Right ventricle myocardium superior (tissue), 1 donor: ENCODE results near the gene OR14I1. TPM values are rescaled to one million over a fixed set of nuclear protein-coding genes. Genes with fewer than 3 reads are reported as not detected.

Experiments used
- ATAC-seq: fragments of 200-7000 bp; cut with Tn5 transposase; one replicate; pipeline ENCODE4 v1.9.1; 2020; ENCODE audit warnings: mild to moderate bottlenecking; ENCODE audit not compliant: poor library complexity
- DNase-seq: peaks from one replicate; pipeline ENCODE4 v3.0.0-alpha.2; 2020
- intact Hi-C: fragments of 100-400 bp; cut with DNase I; formaldehyde crosslinking; loops from one replicate; pipeline ENCODE4 v1.11.2; 2022
- long read RNA-seq: library from polyadenylated mRNA; unstranded; transcript quantifications from one replicate; pipeline ENCODE4 v2.0.0, GENCODE V29; 2021
- total RNA-seq: library from RNA; stranded (reverse); fragmentation: NEBNext Ultra II Directional; extraction: Animal tissue kit (Norgen Biotek cat#: 25700); gene quantifications from one replicate; pipeline ENCODE4 v1.2.1, GENCODE V29; 2021
- donor health status: DM: no; HTN: yes; CAD: no; lungs with severe emphysema.

The OR14I1 gene
- not detected for total RNA-seq
- long read RNA-seq, result 0 reads

DNA sequence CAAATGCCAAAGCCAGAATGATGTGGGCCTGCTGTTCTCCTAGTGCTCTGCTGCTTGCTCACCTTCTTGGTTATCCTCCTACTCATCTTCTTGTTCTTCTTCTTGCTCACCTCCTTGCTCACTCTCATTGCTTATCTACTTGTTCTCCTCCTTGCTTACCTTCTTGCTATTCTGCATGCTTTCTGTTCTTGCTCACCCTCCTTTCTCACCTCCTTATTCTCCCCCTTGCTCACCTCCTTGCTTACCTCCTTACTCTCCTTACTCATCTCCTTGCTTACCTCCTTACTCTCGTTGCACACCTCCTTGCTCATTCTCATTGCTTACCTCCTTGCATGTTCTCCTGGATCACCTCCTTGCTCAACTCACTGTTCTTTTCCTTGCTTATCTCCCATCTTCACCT is at the start of gene OR14I1:
OR14I1 (minus strand) TSS at position 53 of the 400 bp plus-strand sequence.
- no peak for DNase-seq
- ATAC-seq, result no peak
- intact Hi-C loops, result no loop called here

DNA sequence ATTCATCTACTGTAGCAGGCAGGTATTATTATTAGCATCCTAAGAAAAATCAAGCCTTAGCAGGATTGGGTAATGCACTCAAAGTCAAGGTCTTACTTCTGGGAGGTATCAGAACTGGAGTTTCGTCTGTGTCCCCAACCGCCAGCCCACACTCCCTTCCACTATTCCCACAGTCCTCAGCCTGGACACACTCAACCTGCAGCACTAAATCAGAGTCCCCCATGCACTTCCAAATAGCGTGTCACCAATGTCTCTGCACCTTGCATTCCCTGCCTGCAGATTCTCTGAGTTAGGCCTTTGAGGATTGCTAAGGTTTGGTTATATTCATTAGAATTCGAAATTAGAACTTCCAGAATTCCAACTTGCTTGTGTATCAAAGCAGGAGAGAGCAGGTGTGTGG is 49.1 kb upstream of the OR14I1 start:
- ATAC-seq (no peak), DNase-seq (no peak)
- intact Hi-C loops, result no loop called here

DNA sequence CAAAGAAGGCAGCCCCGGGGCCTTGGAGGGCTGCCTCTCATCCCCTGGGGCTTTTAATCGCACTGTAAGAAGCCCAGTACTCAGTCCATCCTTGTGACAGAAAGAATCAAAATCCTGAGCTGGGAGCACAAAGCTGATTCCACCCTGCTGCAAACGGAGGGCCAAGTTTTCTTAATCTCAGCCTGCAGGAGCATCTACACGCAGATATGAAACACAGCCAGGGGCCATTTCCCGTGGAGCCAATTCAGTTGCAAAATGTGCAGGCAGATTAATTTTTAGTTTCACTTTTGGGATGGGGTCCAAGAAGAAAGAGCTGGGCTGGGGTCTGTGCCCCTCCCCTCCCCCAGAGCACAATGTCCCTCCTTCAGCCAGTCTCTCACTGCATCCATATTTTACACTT is 48.6 kb upstream of the OR14I1 start:
- intact Hi-C loops, result no loop called here
- no peak for ATAC-seq
- no peak for DNase-seq

DNA sequence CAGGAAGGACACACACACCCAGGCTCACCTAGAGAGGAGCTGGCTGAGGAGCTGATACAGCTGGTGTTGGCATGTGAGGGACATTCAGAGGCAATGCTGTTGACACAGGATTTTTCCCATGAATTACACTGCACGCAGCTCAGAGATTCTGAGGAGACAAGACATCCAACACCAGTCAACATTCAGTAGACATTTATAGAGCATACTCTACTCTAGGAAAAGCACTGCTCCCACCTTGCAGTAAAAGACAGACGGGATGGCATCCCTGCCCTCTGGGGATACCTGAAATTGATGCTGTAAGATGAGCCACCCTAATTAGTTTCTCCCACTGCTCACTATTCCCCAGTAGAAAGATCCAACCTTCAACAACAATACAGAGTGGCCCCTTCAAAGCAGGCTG is 47.9 kb upstream of the OR14I1 start:
- ATAC-seq (no peak), DNase-seq (no peak)
- intact Hi-C loops, result no loop called here

DNA sequence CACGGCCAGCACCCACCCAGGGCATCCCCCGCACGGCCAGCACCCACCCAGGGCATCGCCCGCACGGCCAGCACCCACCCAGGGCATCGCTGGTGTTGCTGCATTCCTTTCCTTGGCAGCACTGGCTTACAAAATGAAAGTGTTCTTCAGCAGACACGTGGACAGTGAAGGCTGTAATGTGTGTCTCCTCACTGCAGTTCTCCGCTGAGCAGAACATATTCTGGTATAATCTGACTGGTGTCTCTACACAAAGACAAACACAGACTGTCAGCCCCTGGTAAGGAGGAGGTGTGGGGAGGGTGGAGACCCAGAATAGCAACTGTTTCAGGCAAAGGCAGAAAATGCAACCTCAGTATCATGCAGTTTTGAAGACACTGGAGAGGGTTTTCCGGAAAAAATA is 45.6 kb upstream of the OR14I1 start:
- ATAC-seq (no peak), DNase-seq (no peak)
- intact Hi-C loops, result no loop called here

DNA sequence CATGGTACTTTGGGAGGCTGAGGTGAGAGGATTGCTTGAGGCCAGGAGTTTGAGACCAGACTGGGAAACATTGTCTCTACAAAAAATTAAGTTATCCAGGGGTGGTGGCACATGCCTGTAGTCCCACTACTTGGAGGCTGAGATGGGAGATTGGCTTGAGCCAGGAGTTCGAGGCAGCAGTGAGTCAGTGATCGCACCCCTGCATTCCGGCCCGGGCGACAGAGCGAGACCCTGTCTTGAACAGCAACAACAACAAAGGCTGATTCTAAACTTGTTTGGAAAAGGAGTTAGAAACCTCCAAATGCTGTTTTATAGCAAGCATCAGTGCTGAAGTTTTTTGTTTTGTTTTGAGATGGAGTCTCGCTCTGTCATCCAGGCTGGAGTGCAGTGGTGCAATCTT is 38.3 kb upstream of the OR14I1 start:
- no peak for DNase-seq
- intact Hi-C loops, result no loop called here
- ATAC-seq, result no peak

DNA sequence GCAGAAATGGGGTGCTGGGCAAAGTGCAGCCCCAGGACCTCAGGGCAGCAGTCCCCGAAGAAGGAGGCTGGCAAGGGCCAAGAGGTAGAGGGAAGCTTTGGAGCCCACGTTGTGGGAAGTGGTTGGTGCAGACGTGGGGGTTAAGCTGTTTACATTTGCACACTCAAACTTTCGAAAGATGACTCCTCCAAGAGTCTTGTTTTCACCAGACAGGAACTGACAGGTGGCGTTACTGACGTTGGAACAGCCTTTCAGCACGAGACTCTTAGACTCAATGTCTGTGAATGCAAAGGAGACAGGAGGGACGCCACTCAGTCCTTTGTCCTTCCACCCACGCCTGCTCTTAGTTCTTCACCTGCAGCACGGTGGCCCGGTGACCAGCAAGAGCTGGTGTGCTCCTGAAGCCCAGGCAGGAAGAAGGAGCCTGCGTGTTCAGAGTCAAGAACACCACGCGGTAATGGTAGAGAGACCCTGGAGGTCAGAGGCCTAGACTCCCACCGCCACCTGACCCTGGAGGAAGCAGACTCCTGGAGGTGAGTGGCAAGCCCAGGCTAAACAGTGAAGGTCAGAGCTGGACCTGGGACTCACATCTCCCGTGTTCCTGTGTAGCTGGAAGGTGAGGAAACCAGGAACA is 37.1 kb upstream of the OR14I1 start:
- ATAC-seq (no peak), DNase-seq (no peak)
- intact Hi-C loops, result no loop called here

DNA sequence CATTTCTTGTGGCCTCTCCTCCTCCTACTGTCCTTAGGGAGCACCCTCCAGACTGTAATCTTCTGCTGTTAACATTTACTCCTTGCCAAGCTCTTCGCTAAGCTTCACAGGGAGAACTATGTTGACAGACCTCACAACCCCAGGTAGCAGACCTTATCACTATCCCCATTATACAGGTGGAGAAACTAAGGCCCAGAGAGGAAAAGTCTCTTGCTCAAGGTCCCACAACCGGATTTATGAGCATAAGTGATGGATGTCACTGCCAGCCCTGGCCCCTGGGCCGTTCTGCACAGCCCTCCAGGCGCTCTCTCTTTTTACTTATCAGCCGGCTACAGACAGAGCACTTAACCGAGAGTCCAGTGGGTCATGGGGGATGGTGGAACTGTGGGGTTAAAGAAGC is 34.9 kb upstream of the OR14I1 start:
- DNase-seq, result no peak
- no peak for ATAC-seq
- intact Hi-C loops, result no loop called here

DNA sequence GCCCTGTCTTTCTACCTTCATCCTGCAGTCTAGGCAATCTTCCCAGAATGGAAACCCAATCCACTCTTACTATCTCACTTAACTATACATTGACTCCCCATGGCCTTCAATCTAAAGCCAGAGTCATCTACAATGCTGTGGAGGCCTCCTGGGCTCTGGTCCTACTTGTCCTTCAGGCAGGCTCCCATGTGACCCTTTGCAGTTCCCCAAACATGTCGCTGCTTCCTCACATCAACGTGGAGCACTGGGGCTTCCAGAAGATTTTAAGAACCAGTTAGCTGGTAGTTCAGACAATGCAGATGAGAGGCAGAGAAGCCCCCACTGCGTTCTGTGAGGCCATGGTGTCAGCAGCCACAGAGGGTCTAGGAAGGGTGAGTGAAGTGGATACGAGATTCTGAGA is 34.4 kb upstream of the OR14I1 start:
- intact Hi-C loops, result no loop called here
- no peak for DNase-seq
- ATAC-seq, result no peak

DNA sequence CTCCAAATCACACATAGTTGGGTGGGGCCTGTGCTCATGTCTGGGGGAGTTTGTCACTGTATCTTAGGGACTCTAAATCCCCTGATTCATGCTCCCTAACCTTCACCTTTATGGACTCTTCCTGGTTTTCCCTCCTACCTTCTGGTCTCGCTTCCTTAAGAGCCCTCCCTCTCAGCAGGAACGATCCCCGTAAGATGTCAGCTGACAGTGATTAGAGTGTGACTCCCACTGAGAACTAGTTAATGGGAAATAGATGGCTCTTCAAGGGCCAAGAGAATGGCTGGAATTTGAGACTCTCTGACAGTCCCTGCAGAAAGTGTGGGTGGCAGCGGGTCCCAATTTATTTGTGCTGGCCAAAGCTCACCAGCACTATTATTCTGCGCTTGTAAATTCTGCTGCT is 31.0 kb upstream of the OR14I1 start:
- intact Hi-C loops, result no loop called here
- ATAC-seq, result no peak

DNA sequence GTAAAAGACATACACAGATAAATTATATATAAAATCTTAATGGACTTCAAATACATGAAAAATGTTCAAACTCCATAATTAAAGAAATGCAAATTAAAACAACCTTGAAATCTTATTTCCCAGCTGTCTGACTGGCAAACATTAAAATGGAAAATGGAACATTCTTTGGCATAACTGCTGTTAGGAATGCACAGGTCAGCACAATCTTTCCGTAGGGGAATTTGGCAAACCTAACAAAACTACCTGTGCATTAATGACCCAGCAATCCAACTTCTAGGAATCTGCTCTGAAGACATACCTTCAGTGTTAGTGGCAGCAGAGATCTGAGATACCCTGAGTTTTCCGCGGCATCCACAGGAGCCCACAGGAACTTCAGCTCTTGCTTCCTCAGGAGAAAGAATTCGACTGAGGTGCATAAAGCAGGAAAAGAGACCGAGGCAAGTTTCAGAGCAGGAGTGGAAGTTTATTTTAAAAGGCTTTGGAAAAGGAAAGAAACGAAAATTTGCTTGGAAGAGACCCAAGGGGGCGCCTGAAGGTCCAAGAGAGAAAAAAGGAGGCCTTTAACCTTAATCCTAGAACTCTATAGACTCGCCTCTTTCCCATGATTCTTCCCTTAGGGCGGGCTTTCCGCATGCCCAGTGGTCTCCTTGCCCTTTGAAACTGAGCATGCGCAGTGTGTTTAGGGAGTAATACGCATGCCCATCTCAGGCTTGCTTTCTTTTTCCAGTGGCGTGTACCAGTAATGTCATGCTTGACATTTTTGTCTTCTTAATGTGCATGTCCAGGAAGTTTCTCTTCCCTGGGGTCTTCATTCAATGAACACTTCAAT is 28.2 kb upstream of the OR14I1 start:
- DNase-seq, result no peak
- intact Hi-C loops, result no loop called here
- no peak for ATAC-seq

More for the DNA sequence above, 31.0 kb upstream of the OR14I1 start:
- no peak for DNase-seq

DNA sequence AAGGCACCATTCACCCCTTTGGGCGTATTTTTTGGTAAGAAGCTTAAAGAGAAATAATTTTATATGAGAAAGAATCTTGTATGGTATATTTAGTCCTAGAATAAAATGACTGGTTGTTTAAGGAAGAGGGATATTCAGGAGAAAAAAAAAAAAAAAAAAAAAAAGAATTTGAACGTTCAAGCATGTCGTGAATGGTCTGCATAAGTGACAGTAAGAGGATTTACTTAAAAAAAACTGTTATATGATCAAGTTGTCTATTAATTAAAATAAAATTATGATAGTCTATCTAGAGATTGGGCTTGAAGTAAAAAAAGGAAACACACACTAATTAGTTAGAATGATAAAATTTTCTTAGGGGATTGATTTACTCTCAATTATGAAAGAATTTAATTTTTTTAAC is 11.7 kb upstream of the OR14I1 start:
- intact Hi-C loops, result no loop called here
- DNase-seq (no peak), ATAC-seq (no peak)

DNA sequence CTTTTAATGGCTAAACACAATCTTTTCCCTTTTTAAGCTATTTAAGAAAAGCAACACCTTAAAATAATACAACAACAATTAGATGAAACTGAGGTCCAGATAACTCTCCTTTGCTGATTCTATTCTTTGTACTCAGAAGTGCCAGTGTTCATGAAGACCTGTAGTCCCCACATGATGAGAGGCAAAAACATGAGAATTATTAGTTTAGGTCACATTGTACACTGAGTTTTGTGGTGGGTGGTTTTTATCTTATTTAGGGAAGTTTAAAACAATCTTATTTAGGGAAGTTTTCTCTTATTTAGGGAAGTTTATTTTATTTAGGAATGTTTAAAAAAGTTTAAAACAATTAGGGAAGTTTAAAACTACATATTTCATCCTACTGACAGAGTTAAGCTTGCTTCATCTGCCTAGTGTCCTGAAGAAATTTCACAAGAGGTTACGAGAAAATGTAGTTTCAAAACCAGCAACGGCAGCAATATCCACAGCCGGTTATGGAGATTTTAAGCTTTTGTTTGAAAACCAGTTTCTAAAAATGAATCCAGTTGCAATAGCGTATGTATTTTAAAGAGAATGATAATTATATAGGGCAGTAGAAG is 7.8 kb upstream of the OR14I1 start:
- ATAC-seq (peak; percentile 38), DNase-seq (no peak)
- intact Hi-C loops, result no loop called here

DNA sequence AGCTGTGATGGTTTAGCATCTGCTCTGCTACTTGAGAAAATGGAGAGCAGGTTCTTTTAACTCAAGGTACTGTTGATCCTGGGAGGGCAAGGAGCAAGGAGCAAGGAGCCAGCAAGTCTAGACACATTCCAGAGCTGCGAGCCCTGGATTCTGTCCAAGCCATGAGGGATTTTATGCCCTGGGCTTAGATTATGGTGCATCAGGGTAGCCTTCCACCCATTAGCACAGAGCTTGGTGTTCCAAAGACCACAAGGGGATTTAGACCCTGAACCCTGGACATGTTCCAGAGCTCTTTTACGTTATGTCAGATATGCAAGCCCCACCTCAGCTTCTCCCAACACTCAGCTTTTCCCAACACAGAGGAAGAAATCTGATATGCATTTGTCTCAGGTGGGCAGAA is 2.0 kb upstream of the OR14I1 start:
- intact Hi-C loops, result no loop called here
- ATAC-seq (no peak), DNase-seq (no peak)

DNA sequence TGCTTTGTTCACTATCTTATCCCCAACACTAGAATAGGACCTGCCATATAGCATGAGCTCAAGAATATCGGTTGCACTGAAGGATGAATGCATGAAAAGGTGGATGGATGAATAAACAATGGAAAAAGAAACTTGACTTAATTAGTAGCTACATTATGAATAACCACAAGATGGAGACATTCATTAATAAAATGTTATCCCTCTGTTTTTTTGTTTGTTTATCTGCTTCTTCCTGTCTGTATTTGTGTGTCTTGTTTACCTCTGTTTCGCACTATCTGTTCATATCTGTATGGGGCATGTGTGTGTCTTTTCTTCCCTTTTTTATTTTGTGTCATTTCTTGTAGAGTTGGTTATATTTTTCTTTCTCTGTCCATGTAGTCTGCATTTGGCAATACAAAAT is 1.1 kb upstream of the OR14I1 start:
- no peak for DNase-seq
- intact Hi-C loops, result no loop called here
- ATAC-seq, result no peak

DNA sequence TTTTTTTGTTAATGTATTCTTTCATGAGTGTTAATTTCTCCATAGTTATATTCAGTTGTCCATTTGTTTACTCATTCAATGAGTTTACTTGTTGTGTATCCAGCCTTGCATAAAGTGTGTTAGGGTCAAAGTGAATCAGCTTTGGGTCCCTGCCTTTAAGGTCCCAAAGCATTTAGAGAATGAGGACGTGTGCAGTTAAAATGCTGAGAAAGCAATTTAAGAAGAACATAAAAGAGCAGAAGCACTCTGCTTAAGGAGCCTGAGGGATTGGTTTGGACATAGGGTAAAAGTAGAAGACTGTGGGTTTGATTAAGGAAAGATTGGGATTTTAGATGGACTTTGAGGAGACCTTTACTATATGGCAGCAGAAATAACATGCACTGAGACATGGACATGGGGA is 3.5 kb downstream of the OR14I1 start:
- ATAC-seq (no peak), DNase-seq (no peak)
- intact Hi-C loops, result no loop called here

DNA sequence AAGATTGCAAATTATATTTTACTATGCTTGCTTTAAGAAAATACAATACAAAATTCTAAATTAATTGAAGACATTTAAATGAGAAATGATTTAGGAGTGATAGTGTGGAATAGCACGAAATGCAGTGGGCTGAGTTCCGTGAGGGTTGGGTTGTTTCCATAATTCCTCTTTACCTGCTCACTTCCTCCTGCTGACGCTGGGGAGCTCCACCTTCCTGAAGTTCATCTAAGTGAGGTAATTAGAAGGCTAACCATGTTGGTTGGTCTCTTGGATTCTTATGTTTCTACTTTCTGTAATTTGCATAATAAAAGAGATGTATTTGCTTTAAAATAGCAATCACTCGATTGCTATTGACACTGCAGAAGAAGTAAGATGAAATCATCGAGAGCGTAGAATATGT is 4.7 kb downstream of the OR14I1 start:
- ATAC-seq (no peak), DNase-seq (no peak)
- intact Hi-C loops, result no loop called here

DNA sequence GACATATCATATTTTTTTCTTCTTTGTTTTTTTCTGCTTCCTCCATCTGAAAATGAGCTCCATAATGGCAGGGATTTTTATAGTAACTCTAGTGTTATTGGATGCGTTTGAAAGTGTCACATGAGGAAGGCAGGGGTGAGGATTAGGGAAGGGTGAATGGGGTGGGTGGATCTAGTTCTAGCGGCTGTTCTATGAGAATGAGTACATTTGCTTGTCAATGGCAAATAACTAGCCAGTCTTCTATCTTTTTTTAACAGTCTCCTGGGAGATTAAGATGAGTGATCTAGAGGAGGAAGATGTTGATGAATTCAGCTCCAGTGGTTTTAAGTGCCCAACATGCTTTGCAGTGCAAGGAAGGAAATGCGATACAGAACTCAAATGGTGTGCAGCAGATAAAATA is 5.8 kb downstream of the OR14I1 start:
- no peak for ATAC-seq
- intact Hi-C loops, result no loop called here
- DNase-seq, result no peak

DNA sequence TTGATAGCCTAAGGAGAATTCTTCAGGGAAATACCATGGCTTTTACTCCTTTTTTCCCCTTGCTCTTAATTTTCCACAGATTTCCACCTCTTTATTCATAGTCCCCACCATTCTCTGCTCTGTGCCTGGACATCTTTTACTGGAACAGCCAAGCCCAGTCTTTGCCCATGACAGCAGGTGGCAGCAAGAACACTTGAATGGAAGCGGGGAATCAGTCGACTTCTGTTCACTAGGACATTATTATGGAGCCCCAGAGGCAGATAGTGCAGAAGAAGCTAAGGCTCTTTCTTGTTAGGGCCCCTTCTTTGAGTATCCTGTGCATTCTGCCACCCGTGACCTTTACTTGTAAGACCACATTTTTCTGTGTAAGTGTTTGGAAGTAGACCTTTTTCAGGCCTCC is 6.3 kb downstream of the OR14I1 start:
- DNase-seq, result no peak
- ATAC-seq, result peak; percentile 57
- intact Hi-C loops, result no loop called here

DNA sequence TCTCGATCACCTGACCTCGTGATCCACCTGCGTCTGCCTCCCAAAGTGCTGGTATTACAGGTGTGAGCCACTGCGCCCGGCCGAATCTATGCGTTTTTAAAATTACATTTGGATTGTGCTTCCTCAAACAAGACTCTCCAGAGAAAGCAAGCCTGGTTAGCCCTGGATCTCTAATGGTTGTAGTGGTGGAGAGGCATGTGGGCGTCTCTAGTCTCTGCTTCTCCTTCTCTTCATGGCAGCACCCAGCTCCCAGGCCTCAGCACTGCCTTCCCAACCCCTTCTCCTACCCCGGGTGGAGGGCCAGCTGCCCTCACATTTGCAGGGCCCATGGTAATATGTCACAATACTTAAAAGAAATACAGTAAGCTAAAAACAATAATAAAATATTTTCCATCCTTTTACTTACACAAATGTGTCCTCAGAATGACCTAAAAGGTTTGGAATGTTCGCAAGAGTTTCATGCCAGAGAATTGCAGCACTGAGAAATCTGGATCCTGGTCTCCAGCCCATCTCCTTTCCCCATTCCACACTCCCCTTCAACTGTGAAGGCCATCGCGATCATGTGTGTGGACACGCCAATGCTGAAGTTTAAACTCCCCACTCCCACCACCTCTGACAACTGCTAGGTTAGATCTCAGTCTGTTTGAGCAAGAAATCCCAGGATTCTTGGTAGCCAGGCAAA is 7.0 kb downstream of the OR14I1 start:
- DNase-seq, result no peak
- intact Hi-C loops, result no loop called here
- no peak for ATAC-seq
